Stimulated activated CD8-positive, alpha-beta memory T cell treated with anti-CD3 and anti-CD28 coated beads, Interleukin-7, amount 100 ng/mL, for 4 hours (primary cell): ENCODE results near the gene EVL.

ENCODE experiments used
- DNase-seq, 2 donors: peaks; one replicate each; pipeline ENCODE4 v3.0.0-alpha.2; 2020; ENCODE audit warnings: low read depth in 2 of 2

EVL gene

GRCh38 chr14:100066962-100067361, 1.7 kb downstream of the EVL start:
- no peak for DNase-seq

- DNase-seq, result no peak
These were observed 2.3 kb downstream of the EVL start for GRCh38 chr14:100067481-100067880.

- DNase-seq, result peak; percentile 87 to 95
These were observed 3.0 kb downstream of the EVL start for GRCh38 chr14:100067971-100068959.

GRCh38 chr14:100069161-100069800, 4.1 kb downstream of the EVL start:
- DNase-seq, result no peak

- DNase-seq, result no peak
These were observed 5.1 kb downstream of the EVL start for GRCh38 chr14:100070310-100070709.

- DNase-seq, result no peak
These were observed 6.3 kb downstream of the EVL start for GRCh38 chr14:100071545-100071944.

- peak in 1 of 2 donors; percentile 54 for DNase-seq
These were observed 7.6 kb downstream of the EVL start for GRCh38 chr14:100072783-100073346.

- DNase-seq, result no peak
These were observed 8.6 kb downstream of the EVL start for GRCh38 chr14:100073576-100074430.

GRCh38 chr14:100074431-100075100, 9.3 kb downstream of the EVL start:
- no peak for DNase-seq

GRCh38 chr14:100075681-100076080, 10.5 kb downstream of the EVL start:
- DNase-seq, result no peak

- no peak for DNase-seq
These were observed 10.9 kb downstream of the EVL start for GRCh38 chr14:100076133-100076532.

- DNase-seq, result no peak
These were observed 11.4 kb downstream of the EVL start for GRCh38 chr14:100076606-100077005.

- DNase-seq, result no peak
These were observed 12.2 kb downstream of the EVL start for GRCh38 chr14:100077441-100077840.

- no peak for DNase-seq
These were observed 13.1 kb downstream of the EVL start for GRCh38 chr14:100078216-100078803.

- peak; percentile 75 for DNase-seq
These were observed 13.9 kb downstream of the EVL start for GRCh38 chr14:100078997-100079725.

- no peak for DNase-seq
These were observed 14.4 kb downstream of the EVL start for GRCh38 chr14:100079726-100080005.

- no peak for DNase-seq
These were observed 15.0 kb downstream of the EVL start for GRCh38 chr14:100080206-100080605.

- no peak for DNase-seq
These were observed 16.9 kb downstream of the EVL start for GRCh38 chr14:100081997-100082625.

- DNase-seq, result no peak
These were observed 17.5 kb downstream of the EVL start for GRCh38 chr14:100082723-100083122.

- no peak for DNase-seq
These were observed 18.5 kb downstream of the EVL start for GRCh38 chr14:100083706-100084105.
